SK-N-SH (cell line): ENCODE data around the gene D2HGDH.

Experiments used
- CTCF ChIP-seq: fragments of 200-600 bp; sonication (generic); IDR thresholded peaks from 2 replicates; pipeline ENCODE4 v1.6.1; 2017; ENCODE audit warnings: antibody characterized with exemption, mild to moderate bottlenecking, moderate library complexity
- EZH2phosphoT487 ChIP-seq: fragments of 200-600 bp; sonication (generic); IDR thresholded peaks from 2 replicates; pipeline ENCODE4 v1.6.1; 2017; ENCODE audit warnings: low read depth, mixed run types, mild to moderate bottlenecking, antibody characterized with exemption, moderate library complexity, borderline replicate concordance
- FOXM1 ChIP-seq: IDR thresholded peaks from 2 replicates; pipeline ENCODE4 v1.4.0; 2012; ENCODE audit warnings: low read depth, mild to moderate bottlenecking
- MEF2A ChIP-seq: IDR thresholded peaks from 2 replicates; pipeline ENCODE4 v1.4.0; 2012; ENCODE audit warnings: low read depth, borderline replicate concordance
- TCF12 ChIP-seq: IDR thresholded peaks from 2 replicates; pipeline ENCODE4 v1.4.0; 2012

- no peak for TF ChIP-seq FOXM1
- TF ChIP-seq CTCF: no peak
- TF ChIP-seq MEF2A: no peak
- TF ChIP-seq TCF12: no peak
- TF ChIP-seq EZH2phosphoT487: no peak
These were observed 29.3 kb downstream of the D2HGDH start for GRCh38 chr2:241763551-241764274.
